Ishikawa (cell line): ENCODE data around the gene TMUB2.
A peak's percentile ranks its signal among the peaks of the same experiment; 100 is the strongest.

Experiments used
- CEBPB ChIP-seq: IDR thresholded peaks from 2 replicates; pipeline ENCODE4 v1.6.1; 2012
- CREB1 ChIP-seq: IDR thresholded peaks from 2 replicates; pipeline ENCODE4 v1.6.1; 2012; ENCODE audit warnings: low read depth
- EGR1 ChIP-seq: IDR thresholded peaks from 2 replicates; pipeline ENCODE4 v1.6.1; 2012
- EP300 ChIP-seq: IDR thresholded peaks from 2 replicates; pipeline ENCODE4 v1.6.1; 2012; ENCODE audit warnings: borderline replicate concordance
- FOXM1 ChIP-seq: IDR thresholded peaks from 2 replicates; pipeline ENCODE4 v1.6.1; 2012; ENCODE audit warnings: low read depth, borderline replicate concordance
- NFIC ChIP-seq: IDR thresholded peaks from 2 replicates; pipeline ENCODE4 v1.6.1; 2012
- RAD21 ChIP-seq: IDR thresholded peaks from 2 replicates; pipeline ENCODE4 v1.6.1; 2012; ENCODE audit warnings: low read depth
- TAF1 ChIP-seq: IDR thresholded peaks from 2 replicates; pipeline ENCODE4 v1.6.1; 2012; ENCODE audit warnings: low read depth, mild to moderate bottlenecking
- TCF12 ChIP-seq: IDR thresholded peaks from 2 replicates; pipeline ENCODE4 v1.6.1; 2012; ENCODE audit warnings: low read depth
- TEAD4 ChIP-seq: IDR thresholded peaks from 2 replicates; pipeline ENCODE4 v1.6.1; 2012
- YY1 ChIP-seq: IDR thresholded peaks from 2 replicates; pipeline ENCODE4 v1.6.1; 2012; ENCODE audit warnings: low read depth
- ZBTB7A ChIP-seq: IDR thresholded peaks from 2 replicates; pipeline ENCODE4 v1.6.1; 2012; ENCODE audit warnings: low read depth
- TF ChIP-seq, protein P1 (sequence below): IDR thresholded peaks from 2 replicates; pipeline ENCODE4 v1.6.1; 2012
- TF ChIP-seq, protein P2 (sequence below): IDR thresholded peaks from 2 replicates; pipeline ENCODE4 v1.6.1; 2012; ENCODE audit warnings: low read depth, mild to moderate bottlenecking
- TF ChIP-seq, protein P3 (sequence below): IDR thresholded peaks from 2 replicates; pipeline ENCODE4 v1.6.1; 2012

Gene TMUB2

DNA sequence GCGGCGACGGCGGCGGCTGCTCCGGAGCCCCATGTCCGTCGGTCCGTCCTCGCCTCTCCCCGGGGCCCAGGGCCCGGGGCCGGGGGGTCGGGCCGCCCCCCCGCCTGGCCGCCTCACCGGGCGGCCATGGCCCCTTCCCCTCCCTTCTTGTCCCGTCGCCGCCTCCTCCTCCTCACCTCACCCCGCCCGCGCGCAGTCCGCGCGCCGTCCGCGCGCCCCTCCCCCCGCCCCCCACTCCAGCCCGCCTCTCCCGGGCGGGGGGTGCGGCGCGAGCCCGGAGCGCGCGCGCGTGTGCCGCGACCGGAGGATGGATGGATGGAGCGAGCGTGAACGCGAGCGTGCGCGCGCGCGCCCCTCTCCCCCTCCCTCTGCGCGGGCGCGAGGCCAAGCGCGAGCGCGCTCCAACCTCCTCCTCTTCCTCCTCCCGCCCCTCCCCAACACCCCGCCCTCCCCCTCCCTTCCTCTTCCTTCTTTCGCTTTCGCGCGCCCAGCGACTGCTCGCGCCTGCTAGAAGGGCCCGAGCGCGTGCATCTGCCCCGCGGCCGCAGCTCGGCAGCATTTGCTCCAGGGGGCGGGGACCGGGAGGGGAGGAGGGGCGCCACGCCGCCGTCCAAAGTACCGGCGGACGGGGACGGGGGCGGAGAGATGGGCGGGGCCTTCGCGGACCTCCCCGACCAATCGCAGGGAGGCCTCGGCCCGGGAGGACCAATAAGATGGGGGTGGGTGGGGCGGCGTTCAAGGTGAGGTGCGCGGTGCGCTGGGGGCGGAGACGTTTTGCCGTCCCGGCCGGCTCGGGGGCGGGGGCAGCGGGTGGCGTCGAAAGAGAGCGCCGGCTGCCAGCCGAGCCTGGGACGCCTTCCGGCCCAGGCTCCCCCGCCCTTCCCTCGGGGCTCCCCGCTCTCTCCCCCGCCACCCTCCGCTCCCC is 13.0 kb downstream of the TMUB2 start, which contains the start of gene ATXN7L3:
TSS of gene ATXN7L3 (minus strand) at position 332 of the 925 bp plus-strand sequence. CDS start 1,814 bp downstream, outside the sequence.
- no peak for TF ChIP-seq CEBPB
- TF ChIP-seq YY1: no peak
- TF ChIP-seq ZBTB7A: no peak
- TF ChIP-seq, protein P1, sequence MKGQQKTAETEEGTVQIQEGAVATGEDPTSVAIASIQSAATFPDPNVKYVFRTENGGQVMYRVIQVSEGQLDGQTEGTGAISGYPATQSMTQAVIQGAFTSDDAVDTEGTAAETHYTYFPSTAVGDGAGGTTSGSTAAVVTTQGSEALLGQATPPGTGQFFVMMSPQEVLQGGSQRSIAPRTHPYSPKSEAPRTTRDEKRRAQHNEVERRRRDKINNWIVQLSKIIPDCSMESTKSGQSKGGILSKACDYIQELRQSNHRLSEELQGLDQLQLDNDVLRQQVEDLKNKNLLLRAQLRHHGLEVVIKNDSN: no peak
- no peak for TF ChIP-seq RAD21
- no peak; the same call in 1 of the 2 replicates for TF ChIP-seq TCF12
- TF ChIP-seq EP300: 0 out of 2 replicates have a peak, but pooled peaks have one; percentile 16
- peak; percentile 57 for TF ChIP-seq TAF1
- TF ChIP-seq, protein P2, sequence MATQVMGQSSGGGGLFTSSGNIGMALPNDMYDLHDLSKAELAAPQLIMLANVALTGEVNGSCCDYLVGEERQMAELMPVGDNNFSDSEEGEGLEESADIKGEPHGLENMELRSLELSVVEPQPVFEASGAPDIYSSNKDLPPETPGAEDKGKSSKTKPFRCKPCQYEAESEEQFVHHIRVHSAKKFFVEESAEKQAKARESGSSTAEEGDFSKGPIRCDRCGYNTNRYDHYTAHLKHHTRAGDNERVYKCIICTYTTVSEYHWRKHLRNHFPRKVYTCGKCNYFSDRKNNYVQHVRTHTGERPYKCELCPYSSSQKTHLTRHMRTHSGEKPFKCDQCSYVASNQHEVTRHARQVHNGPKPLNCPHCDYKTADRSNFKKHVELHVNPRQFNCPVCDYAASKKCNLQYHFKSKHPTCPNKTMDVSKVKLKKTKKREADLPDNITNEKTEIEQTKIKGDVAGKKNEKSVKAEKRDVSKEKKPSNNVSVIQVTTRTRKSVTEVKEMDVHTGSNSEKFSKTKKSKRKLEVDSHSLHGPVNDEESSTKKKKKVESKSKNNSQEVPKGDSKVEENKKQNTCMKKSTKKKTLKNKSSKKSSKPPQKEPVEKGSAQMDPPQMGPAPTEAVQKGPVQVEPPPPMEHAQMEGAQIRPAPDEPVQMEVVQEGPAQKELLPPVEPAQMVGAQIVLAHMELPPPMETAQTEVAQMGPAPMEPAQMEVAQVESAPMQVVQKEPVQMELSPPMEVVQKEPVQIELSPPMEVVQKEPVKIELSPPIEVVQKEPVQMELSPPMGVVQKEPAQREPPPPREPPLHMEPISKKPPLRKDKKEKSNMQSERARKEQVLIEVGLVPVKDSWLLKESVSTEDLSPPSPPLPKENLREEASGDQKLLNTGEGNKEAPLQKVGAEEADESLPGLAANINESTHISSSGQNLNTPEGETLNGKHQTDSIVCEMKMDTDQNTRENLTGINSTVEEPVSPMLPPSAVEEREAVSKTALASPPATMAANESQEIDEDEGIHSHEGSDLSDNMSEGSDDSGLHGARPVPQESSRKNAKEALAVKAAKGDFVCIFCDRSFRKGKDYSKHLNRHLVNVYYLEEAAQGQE: no peak
- no peak; the same call in none of the 2 replicates for TF ChIP-seq EGR1
- TF ChIP-seq, protein P3, sequence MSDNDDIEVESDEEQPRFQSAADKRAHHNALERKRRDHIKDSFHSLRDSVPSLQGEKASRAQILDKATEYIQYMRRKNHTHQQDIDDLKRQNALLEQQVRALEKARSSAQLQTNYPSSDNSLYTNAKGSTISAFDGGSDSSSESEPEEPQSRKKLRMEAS: peak; percentile 81
- peak; percentile 75 for TF ChIP-seq CREB1
- 0 out of 2 replicates have a peak, but pooled peaks have one; percentile 7 for TF ChIP-seq NFIC
- TF ChIP-seq FOXM1: no peak
- TF ChIP-seq TEAD4: no peak

DNA sequence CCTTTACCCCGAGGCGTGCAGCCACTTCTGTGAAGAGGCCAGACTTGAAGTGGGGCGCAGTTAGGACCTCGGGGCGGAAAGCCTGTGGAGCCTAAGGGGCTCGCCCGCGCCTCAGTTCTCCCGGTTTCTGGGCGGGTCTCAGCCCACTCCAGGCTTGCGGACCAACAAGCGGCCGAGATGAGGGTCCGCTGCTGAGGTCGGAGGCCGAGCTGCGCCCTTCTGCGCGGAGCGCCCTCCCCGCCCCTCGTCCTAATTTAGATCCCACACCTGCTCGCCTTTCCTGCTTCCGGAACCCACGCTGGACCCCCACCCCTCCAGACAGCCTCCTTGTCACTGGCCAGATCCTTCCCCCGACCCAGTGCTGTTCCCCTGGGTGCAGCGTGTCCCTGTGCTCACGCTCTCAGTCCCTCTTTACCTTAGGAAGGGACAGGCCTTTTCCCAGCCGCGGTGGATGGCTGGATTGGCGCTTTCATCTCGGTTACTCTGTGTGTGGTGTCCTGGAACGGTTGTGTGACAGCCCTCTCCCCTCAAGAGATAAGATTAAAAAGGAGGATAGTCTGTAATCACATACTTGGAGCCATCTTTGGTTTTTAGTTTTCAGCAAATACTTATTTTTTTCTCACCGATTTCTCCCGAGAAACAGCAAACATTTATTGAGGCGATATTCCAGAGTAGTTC is 13.8 kb downstream of the TMUB2 start:
- TF ChIP-seq, protein P1: no peak
- no peak for TF ChIP-seq CREB1
- no peak for TF ChIP-seq YY1
- no peak for TF ChIP-seq EGR1
- peak; percentile 1; the same call in 1 of the 2 replicates for TF ChIP-seq TAF1
- TF ChIP-seq, protein P2: no peak
- TF ChIP-seq TCF12: no peak; the same call in 1 of the 2 replicates
- no peak for TF ChIP-seq FOXM1
- peak; percentile 82 for TF ChIP-seq ZBTB7A

DNA sequence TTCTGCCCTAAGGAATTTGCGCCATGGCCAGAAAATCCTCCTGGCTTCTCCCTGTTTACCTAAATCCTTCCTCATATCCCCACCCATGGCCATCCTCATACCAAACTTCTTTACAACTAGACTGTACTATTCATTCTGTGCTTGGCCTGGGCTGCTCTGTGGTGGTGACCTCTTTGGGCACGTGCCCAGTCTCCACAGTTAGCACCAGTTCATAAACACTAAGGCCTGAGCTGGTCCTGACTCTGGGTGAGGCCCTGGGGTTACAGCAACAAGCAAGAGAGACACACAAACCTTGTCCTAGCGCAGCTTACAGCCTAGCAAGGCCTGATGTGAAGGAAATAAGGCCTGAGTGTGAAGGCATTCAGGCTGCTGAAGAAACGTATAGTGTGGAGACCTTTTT is 16.0 kb downstream of the TMUB2 start:
- no peak for TF ChIP-seq TCF12
- no peak for TF ChIP-seq TAF1
- TF ChIP-seq RAD21: no peak
- TF ChIP-seq, protein P1: no peak
- TF ChIP-seq CREB1: no peak
- no peak for TF ChIP-seq EGR1
- no peak for TF ChIP-seq YY1
- TF ChIP-seq EP300: no peak
- no peak for TF ChIP-seq ZBTB7A
- no peak for TF ChIP-seq TEAD4
- TF ChIP-seq, protein P2: no peak
- TF ChIP-seq FOXM1: no peak
- TF ChIP-seq, protein P3: no peak
- TF ChIP-seq CEBPB: no peak
- no peak for TF ChIP-seq NFIC
